H9 (cell line): Measurements from ENCODE around the gene PPFIBP1. TPM values are rescaled to one million over a fixed set of nuclear protein-coding genes. Genes with fewer than 3 reads are reported as not detected.

Experiments used
- DNase-seq: peaks from one replicate; pipeline ENCODE4 v3.0.0-alpha.2; 2017
- H2AFZ ChIP-seq: one replicate; pipeline ENCODE4 v1.6.1; 2013; ENCODE audit warnings: mild to moderate bottlenecking, low read length, control low read depth, moderate library complexity
- H2AK5ac ChIP-seq: 2 replicates; pipeline ENCODE4 v1.6.1; 2013; ENCODE audit warnings: low read length, control low read depth, mixed read lengths; ENCODE audit not compliant: insufficient read length
- H2BK120ac ChIP-seq: one replicate; pipeline ENCODE4 v1.6.1; 2013; ENCODE audit warnings: low read depth, mild to moderate bottlenecking, low read length, control low read depth, inconsistent platforms; ENCODE audit not compliant: poor library complexity, severe bottlenecking
- H2BK12ac ChIP-seq: 2 replicates; pipeline ENCODE4 v1.6.1; 2013; ENCODE audit warnings: low read length, control low read depth, mixed read lengths, low read depth; ENCODE audit not compliant: insufficient read length
- H2BK15ac ChIP-seq: 2 replicates; pipeline ENCODE4 v1.6.1; 2013; ENCODE audit warnings: low read depth, low read length, control low read depth
- H2BK20ac ChIP-seq: one replicate; pipeline ENCODE4 v1.6.1; 2013; ENCODE audit warnings: low read depth, mild to moderate bottlenecking, low read length, control low read depth, inconsistent platforms; ENCODE audit not compliant: poor library complexity, severe bottlenecking
- H2BK5ac ChIP-seq: 2 replicates; pipeline ENCODE4 v1.6.1; 2013; ENCODE audit warnings: low read length, control low read depth, mixed read lengths; ENCODE audit not compliant: insufficient read length
- H3K14ac ChIP-seq: 2 replicates; pipeline ENCODE4 v1.6.1; 2013; ENCODE audit warnings: low read length, control low read depth; ENCODE audit not compliant: insufficient read depth
- H3K18ac ChIP-seq: 2 replicates; pipeline ENCODE4 v1.6.1; 2013; ENCODE audit warnings: low read depth, mild to moderate bottlenecking, mixed read lengths, low read length, control low read depth; ENCODE audit not compliant: insufficient read length
- H3K23ac ChIP-seq: 2 replicates; pipeline ENCODE4 v1.6.1; 2013; ENCODE audit warnings: low read length, control low read depth, mixed read lengths, low read depth; ENCODE audit not compliant: insufficient read length
- H3K23me2 ChIP-seq: 2 replicates; pipeline ENCODE4 v1.6.1; 2013; ENCODE audit warnings: low read depth, mild to moderate bottlenecking, mixed read lengths, low read length, control low read depth; ENCODE audit not compliant: insufficient read length, poor library complexity, severe bottlenecking
- H3K27ac ChIP-seq: 2 replicates; pipeline ENCODE4 v1.5.1; 2013; ENCODE audit warnings: low read length, control low read depth, mixed read lengths, low read depth; ENCODE audit not compliant: insufficient read length
- H3K27me3 ChIP-seq: 2 replicates; pipeline ENCODE4 v1.6.1; 2013; ENCODE audit warnings: low read length, control low read depth, inconsistent platforms; ENCODE audit not compliant: insufficient read depth
- H3K4ac ChIP-seq: 2 replicates; pipeline ENCODE4 v1.6.1; 2013; ENCODE audit warnings: low read depth, mild to moderate bottlenecking, control low read depth, inconsistent platforms, low read length, moderate library complexity
- H3K4me1 ChIP-seq: 2 replicates; pipeline ENCODE4 v1.6.1; 2013; ENCODE audit warnings: low read length, control low read depth, inconsistent platforms; ENCODE audit not compliant: insufficient read depth
- H3K4me2 ChIP-seq: 2 replicates; pipeline ENCODE4 v1.6.1; 2013; ENCODE audit warnings: low read length, control low read depth, mixed read lengths; ENCODE audit not compliant: insufficient read length, insufficient read depth
- H3K56ac ChIP-seq: 2 replicates; pipeline ENCODE4 v1.6.1; 2013; ENCODE audit warnings: low read depth, mild to moderate bottlenecking, mixed read lengths, low read length, control low read depth; ENCODE audit not compliant: insufficient read length
- H3K79me1 ChIP-seq: 2 replicates; pipeline ENCODE4 v1.6.1; 2013; ENCODE audit warnings: low read depth, mild to moderate bottlenecking, moderate library complexity, low read length, control low read depth, inconsistent platforms; ENCODE audit not compliant: insufficient read depth, poor library complexity, severe bottlenecking
- H3K79me2 ChIP-seq: 2 replicates; pipeline ENCODE4 v1.6.1; 2013; ENCODE audit warnings: low read length, control low read depth, inconsistent platforms; ENCODE audit not compliant: insufficient read depth
- H3K9ac ChIP-seq: 2 replicates; pipeline ENCODE4 v1.6.1; 2013; ENCODE audit warnings: low read length, control low read depth, mixed read lengths; ENCODE audit not compliant: insufficient read length; ENCODE audit errors: extremely low read depth
- H3K9me3 ChIP-seq: one replicate; pipeline ENCODE4 v1.6.1; 2013; ENCODE audit warnings: low read depth, low read length, inconsistent platforms; ENCODE audit not compliant: control insufficient read depth
- H3T11ph ChIP-seq: one replicate; pipeline ENCODE4 v1.6.1; 2013; ENCODE audit warnings: mild to moderate bottlenecking, low read length, control low read depth, inconsistent platforms
- H4K20me1 ChIP-seq: one replicate; pipeline ENCODE4 v1.6.1; 2013; ENCODE audit not compliant: control insufficient read depth, insufficient read length, insufficient read depth
- H4K5ac ChIP-seq: 2 replicates; pipeline ENCODE4 v1.6.1; 2013; ENCODE audit warnings: low read depth, mild to moderate bottlenecking, mixed read lengths, low read length, control low read depth; ENCODE audit not compliant: insufficient read length
- H4K8ac ChIP-seq: replicated peaks from 2 replicates; pipeline ENCODE4 v1.6.1; 2013; ENCODE audit warnings: low read length, control low read depth, mixed read lengths, low read depth; ENCODE audit not compliant: insufficient read length
- H4K91ac ChIP-seq: 2 replicates; pipeline ENCODE4 v1.6.1; 2013; ENCODE audit warnings: low read depth, mild to moderate bottlenecking, moderate library complexity, mixed read lengths, low read length, control low read depth; ENCODE audit not compliant: insufficient read length
- H3K27ac Mint-ChIP-seq, 3 experiments: 2 replicates in 2 of 3; 3 replicates in 1 of 3; pipeline ENCODE4 v1.8.0; 2020 to 2021; ENCODE audit warnings: mixed read lengths in 3 of 3, mild to moderate bottlenecking in 1 of 3, moderate library complexity in 1 of 3
- H3K27me3 Mint-ChIP-seq: 2 replicates; pipeline ENCODE4 v1.8.0; 2021; ENCODE audit warnings: low read depth, mild to moderate bottlenecking, moderate library complexity, mixed read lengths
- H3K36me3 Mint-ChIP-seq, 3 experiments: 2 replicates in 2 of 3; 3 replicates in 1 of 3; pipeline ENCODE4 v1.8.0; 2020 to 2021; ENCODE audit warnings: low read depth in 3 of 3, mixed read lengths in 3 of 3; ENCODE audit not compliant: insufficient read depth in 1 of 3
- H3K4me1 Mint-ChIP-seq, 2 experiments: 2 replicates each; pipeline ENCODE4 v1.8.0; 2020; ENCODE audit warnings: mixed read lengths in 2 of 2
- H3K4me3 Mint-ChIP-seq, 2 experiments: 2 replicates in 1 of 2; 3 replicates in 1 of 2; pipeline ENCODE4 v1.8.0; 2020 to 2021; ENCODE audit warnings: mild to moderate bottlenecking in 2 of 2, mixed read lengths in 2 of 2, moderate library complexity in 1 of 2
- H3K9me3 Mint-ChIP-seq, 2 experiments: 2 replicates in 1 of 2; 3 replicates in 1 of 2; pipeline ENCODE4 v1.8.0; 2020; ENCODE audit warnings: mild to moderate bottlenecking in 2 of 2, mixed read lengths in 2 of 2, moderate library complexity in 1 of 2
- CTCF ChIP-seq: fragments of 200-600 bp; sonication (generic); conservative IDR thresholded peaks from 3 replicates; pipeline ENCODE4 v1.8.0; 2021; ENCODE audit warnings: antibody characterized with exemption, mild to moderate bottlenecking
- WGBS: extraction: QIAGEN DNeasy Blood & Tissue Kit; methylation state at CpG from one replicate; pipeline ENCODE4 v1.1.7; 2013; ENCODE audit warnings: missing lambda C conversion rate, low lambda C conversion rate, mixed read lengths; ENCODE audit not compliant: insufficient read length; ENCODE audit errors: extremely low coverage; 5-methylcytosine and 5-hydroxymethylcytosine counted together
- total RNA-seq: library from RNA; stranded (reverse); gene quantifications from 2 replicates; pipeline ENCODE4 v1.2.1, GENCODE V29; 2021

PPFIBP1 gene
- total RNA-seq, 1 experiment from 2014 or later, result 29.2 TPM

GRCh38 chr12:27491226-27491625 is 32.8 kb upstream of the PPFIBP1 start:
- Mint-ChIP-seq H3K9me3 (no peaks in the 10 kb centered on the region), H3K36me3 (no peaks in the 10 kb centered on the region), H3K27me3 (no peaks in the 10 kb centered on the region), H3K4me1 (no peaks in the 10 kb centered on the region), H3K27ac (no peak overlapping the region), H3K4me3 (no peak overlapping the region)
- Histone ChIP-seq H3K4ac (no peak overlapping the region), H2AFZ (no peak overlapping the region), H4K20me1 (no peaks in the 10 kb centered on the region), H3K79me1 (no peaks in the 10 kb centered on the region), H3K27me3 (no peaks in the 10 kb centered on the region), H2BK5ac (no peak overlapping the region), H4K91ac (no peak overlapping the region), H2AK5ac (no peak overlapping the region), H2BK12ac (no peak overlapping the region), H3K23me2 (no peaks in the 10 kb centered on the region), H2BK15ac (no peak overlapping the region), H3K9ac (no peak overlapping the region), H2BK120ac (no peak overlapping the region), H2BK20ac (no peak overlapping the region), H3K18ac (no peak overlapping the region), H3K9me3 (no peaks in the 10 kb centered on the region), H3K23ac (no peak overlapping the region), H3T11ph (no peak overlapping the region), H3K56ac (no peak overlapping the region), H3K4me2 (no peak overlapping the region), H3K4me1 (no peaks in the 10 kb centered on the region), H4K8ac (no peak overlapping the region), H3K27ac (no peak overlapping the region), H3K14ac (no peak overlapping the region), H3K79me2 (no peaks in the 10 kb centered on the region), H4K5ac (no peak overlapping the region)
- no CpG with 5 or more reads among the region's 2 CpGs for WGBS
- DNase-seq, result no peak
- TF ChIP-seq CTCF, result no peak
